AG09309 (cell line): ENCODE measurements around the gene RUFY2.

ENCODE experiments used
- DNase-seq: peaks from one replicate; pipeline ENCODE4 v3.0.0-alpha.2; 2010; ENCODE audit warnings: low read depth
- H3K4me3 ChIP-seq: 2 replicates; pipeline ENCODE4 v1.5.1; 2011; ENCODE audit warnings: mild to moderate bottlenecking, low read depth, low read length, moderate library complexity; ENCODE audit not compliant: control insufficient read depth
- CTCF ChIP-seq: IDR thresholded peaks from 2 replicates; pipeline ENCODE4 v1.5.1; 2011; ENCODE audit warnings: mild to moderate bottlenecking, low read depth, low read length, inconsistent platforms; ENCODE audit not compliant: insufficient read depth, control insufficient read depth; ENCODE audit errors: missing control alignments

The RUFY2 gene

GRCh38 chr10:68365611-68366010 lies 41.5 kb downstream of the RUFY2 start:
- H3K4me3 ChIP-seq: no peak overlapping the region
- no peak for DNase-seq
- TF ChIP-seq CTCF: no peak

GRCh38 chr10:68364101-68364886 lies 42.8 kb downstream of the RUFY2 start:
- DNase-seq: no peak
- TF ChIP-seq CTCF: no peak
- no peak overlapping the region for H3K4me3 ChIP-seq

DNA sequence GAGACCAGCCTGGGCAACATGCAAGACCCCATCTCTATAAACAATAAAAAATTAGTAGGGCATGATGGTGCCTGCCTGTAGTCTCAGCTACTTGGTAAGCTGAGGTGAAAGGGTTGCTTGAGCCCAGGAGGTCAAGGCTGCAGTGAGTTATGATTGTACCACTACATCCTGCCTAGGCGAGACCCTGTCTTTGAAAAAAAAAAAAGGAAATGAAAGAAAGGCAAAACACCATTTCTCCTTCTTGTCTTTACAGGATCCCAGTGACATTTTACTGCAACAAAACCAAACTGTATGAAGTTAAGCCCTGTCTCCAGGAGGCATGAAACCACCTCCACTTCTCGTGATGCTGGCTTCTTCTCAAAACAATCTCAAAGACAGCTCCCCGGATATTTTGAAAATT lies 44.5 kb downstream of the RUFY2 start:
- H3K4me3 ChIP-seq: no peak overlapping the region
- DNase-seq: no peak
- TF ChIP-seq CTCF: no peak

GRCh38 chr10:68359189-68359588 lies 47.9 kb downstream of the RUFY2 start:
- no peak for TF ChIP-seq CTCF
- H3K4me3 ChIP-seq: no peak overlapping the region
- DNase-seq: no peak

GRCh38 chr10:68353537-68353936 lies 53.5 kb downstream of the RUFY2 start:
- no peak for DNase-seq
- no peak overlapping the region for H3K4me3 ChIP-seq
- TF ChIP-seq CTCF: no peak

DNA sequence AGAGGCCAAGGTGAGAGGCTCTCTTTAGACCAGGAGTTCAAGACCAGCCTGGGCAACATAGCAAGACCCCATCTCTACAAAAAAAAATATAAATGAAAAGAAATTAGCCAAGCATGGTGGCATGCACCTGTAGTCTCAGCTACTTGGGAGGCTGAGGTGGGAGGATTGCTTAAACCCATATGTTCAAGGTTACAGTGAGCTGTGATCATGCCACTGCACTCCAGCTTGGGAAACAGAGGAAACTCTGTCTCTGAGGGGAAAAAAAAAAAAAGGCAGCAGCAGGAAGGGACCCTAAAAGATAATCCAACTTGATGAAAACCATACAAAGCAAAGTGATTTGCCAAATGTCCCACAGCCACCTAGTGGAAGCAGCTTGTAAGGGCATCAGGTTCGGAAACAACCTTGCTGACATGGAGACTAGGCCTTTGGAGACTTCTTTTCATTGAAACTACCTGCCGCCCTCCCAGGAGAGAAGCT lies 58.8 kb downstream of the RUFY2 start:
- peak; percentile 80 for TF ChIP-seq CTCF
- peak; percentile 24 for DNase-seq

More for the DNA sequence above, 58.8 kb downstream of the RUFY2 start:
- no peak overlapping the region for H3K4me3 ChIP-seq
